ENCODE results near the gene HSDL1.

Gene HSDL1

DNA sequence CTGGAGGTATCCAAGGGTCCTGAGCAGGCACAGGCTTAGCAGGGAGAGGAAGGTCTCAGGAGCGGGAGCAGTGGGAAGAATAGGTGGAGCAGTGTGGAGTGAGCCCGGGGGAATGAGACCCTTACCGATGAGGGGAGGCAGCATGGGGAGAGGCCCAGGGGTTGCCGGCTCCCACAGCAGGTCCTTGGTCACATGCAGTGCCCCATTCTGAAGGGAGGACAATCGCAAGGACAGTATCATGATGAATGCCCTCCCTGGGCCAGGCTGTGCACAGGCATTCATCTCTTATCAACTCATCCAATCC, 38.5 kb upstream of the HSDL1 start:
- Histone ChIP-seq H4K20me1 (ENCODE audit: insufficient read depth, low read length) (no peaks in the 10 kb centered on the region), H3K9ac (ENCODE audit: low read length) (no peak overlapping the region), H3K4me2 (ENCODE audit: low read length) (no peak overlapping the region), H3K79me2 (ENCODE audit: low read length) (peaks cover 24% of the 10 kb centered on the region), H3K4me3 (ENCODE audit: low read length) (no peak overlapping the region), H3K36me3 (replicated peaks; ENCODE audit: low read depth, low read length) (peaks cover 16% of the 10 kb centered on the region), H3K9me3 (ENCODE audit: insufficient read depth, low read length) (no peaks in the 10 kb centered on the region), H3K27ac (ENCODE audit: low read length) (no peak overlapping the region), H3K27me3 (ENCODE audit: low read depth, low read length) (no peaks in the 10 kb centered on the region), H3K4me1 (ENCODE audit: low read length) (peaks cover 8% of the 10 kb centered on the region), H2AFZ (ENCODE audit: low read depth, low read length) (no peak overlapping the region)
- TF ChIP-seq, protein P1, sequence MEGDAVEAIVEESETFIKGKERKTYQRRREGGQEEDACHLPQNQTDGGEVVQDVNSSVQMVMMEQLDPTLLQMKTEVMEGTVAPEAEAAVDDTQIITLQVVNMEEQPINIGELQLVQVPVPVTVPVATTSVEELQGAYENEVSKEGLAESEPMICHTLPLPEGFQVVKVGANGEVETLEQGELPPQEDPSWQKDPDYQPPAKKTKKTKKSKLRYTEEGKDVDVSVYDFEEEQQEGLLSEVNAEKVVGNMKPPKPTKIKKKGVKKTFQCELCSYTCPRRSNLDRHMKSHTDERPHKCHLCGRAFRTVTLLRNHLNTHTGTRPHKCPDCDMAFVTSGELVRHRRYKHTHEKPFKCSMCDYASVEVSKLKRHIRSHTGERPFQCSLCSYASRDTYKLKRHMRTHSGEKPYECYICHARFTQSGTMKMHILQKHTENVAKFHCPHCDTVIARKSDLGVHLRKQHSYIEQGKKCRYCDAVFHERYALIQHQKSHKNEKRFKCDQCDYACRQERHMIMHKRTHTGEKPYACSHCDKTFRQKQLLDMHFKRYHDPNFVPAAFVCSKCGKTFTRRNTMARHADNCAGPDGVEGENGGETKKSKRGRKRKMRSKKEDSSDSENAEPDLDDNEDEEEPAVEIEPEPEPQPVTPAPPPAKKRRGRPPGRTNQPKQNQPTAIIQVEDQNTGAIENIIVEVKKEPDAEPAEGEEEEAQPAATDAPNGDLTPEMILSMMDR (IDR thresholded peaks at IDR 0.05; ENCODE audit: low read depth, low read length) = no peak
- no peak for TF ChIP-seq EZH2phosphoT487 (IDR thresholded peaks at IDR 0.05; ENCODE audit: low read depth)

DNA sequence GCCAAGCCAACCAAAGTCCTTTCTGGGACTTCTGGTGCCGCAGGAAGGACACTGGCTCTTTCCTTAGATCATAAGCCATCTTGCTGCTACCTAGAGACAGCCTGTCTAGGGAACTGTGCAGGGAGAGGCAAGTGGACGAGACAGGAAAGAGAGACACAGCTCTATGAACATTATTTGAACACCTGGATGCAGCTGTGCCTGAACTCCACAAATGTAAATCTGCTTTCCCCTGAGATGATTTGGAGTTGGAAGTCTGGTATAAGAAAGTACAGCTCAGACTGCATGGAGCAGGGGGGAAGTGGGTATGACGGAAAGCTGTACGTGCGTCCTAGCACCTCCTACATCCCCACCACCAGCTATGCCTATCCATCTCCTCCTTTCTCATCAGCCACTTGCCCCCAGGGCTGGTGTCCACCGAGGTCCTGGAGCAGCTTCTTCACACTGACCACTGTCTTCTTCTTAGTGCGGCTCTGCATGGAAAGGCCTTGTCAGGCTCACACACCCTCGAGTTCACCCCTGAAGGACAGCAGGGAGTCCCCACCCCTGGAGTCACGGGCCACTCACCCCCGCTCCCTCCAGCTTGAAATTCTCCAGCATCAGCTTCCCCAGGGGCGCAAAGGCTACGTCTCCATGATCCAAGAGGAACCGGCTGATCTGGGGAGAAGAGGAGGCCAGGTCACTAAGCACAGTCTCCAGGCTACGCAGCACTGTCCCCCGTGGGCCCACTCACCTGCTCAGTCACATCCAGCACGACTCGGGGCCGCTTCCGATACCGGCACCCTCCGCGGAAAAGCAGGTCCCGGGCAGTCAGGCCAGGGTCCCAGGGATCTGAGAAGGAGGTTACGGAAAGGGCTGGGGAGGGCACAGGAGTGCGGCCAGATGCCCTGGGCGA, 37.9 kb upstream of the HSDL1 start:
- H3K4me1 ChIP-seq (ENCODE audit: low read length) = peaks cover 8% of the 10 kb centered on the region
- no peaks in the 10 kb centered on the region for H4K20me1 ChIP-seq (ENCODE audit: insufficient read depth, low read length)
- H3K27me3 ChIP-seq (ENCODE audit: low read depth, low read length) = no peaks in the 10 kb centered on the region
- no peak overlapping the region for H3K4me2 ChIP-seq (ENCODE audit: low read length)
- H3K27ac ChIP-seq (ENCODE audit: low read length) = no peak overlapping the region
- no peaks in the 10 kb centered on the region for H3K9me3 ChIP-seq (ENCODE audit: insufficient read depth, low read length)
- no peak overlapping the region for H3K9ac ChIP-seq (ENCODE audit: low read length)
- peaks cover 16% of the 10 kb centered on the region for H3K36me3 ChIP-seq (replicated peaks; ENCODE audit: low read depth, low read length)
- no peak overlapping the region for H3K4me3 ChIP-seq (ENCODE audit: low read length)
- no peak overlapping the region for H2AFZ ChIP-seq (ENCODE audit: low read depth, low read length)
- TF ChIP-seq EZH2phosphoT487 (IDR thresholded peaks at IDR 0.05; ENCODE audit: low read depth) = no peak
- TF ChIP-seq, protein P1 (IDR thresholded peaks at IDR 0.05; ENCODE audit: low read depth, low read length) = no peak
- peaks cover 24% of the 10 kb centered on the region for H3K79me2 ChIP-seq (ENCODE audit: low read length)

DNA sequence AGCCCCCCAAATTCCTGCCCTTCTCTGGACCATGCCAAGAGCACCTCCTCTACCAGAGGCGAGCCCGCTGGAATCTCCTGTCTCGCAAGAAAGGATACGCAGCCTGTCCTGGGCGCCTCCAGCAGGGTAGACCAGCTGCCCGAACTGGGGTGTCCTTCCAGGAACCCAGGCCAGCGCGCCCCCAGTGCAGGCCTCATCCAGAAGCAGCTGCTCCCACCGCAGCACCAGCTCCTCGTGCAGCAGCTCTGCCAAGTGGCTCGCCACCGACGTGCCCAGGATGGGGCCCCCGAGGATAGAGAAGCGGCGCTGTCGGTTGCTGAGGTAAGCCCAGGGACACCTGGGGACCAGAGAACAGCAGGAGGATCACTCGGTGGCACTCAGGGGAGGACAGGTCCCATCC, 37.1 kb upstream of the HSDL1 start:
- TF ChIP-seq, protein P1 (IDR thresholded peaks at IDR 0.05; ENCODE audit: low read depth, low read length) = no peak
- no peak for TF ChIP-seq EZH2phosphoT487 (IDR thresholded peaks at IDR 0.05; ENCODE audit: low read depth)
- Histone ChIP-seq H4K20me1 (ENCODE audit: insufficient read depth, low read length) (no peaks in the 10 kb centered on the region), H3K27ac (ENCODE audit: low read length) (no peak overlapping the region), H3K4me2 (ENCODE audit: low read length) (no peak overlapping the region), H3K4me3 (ENCODE audit: low read length) (no peak overlapping the region), H3K36me3 (replicated peaks; ENCODE audit: low read depth, low read length) (peaks cover 16% of the 10 kb centered on the region), H3K4me1 (ENCODE audit: low read length) (peaks cover 6% of the 10 kb centered on the region), H3K9ac (ENCODE audit: low read length) (no peak overlapping the region), H3K27me3 (ENCODE audit: low read depth, low read length) (no peaks in the 10 kb centered on the region), H2AFZ (ENCODE audit: low read depth, low read length) (no peak overlapping the region), H3K9me3 (ENCODE audit: insufficient read depth, low read length) (no peaks in the 10 kb centered on the region), H3K79me2 (ENCODE audit: low read length) (peaks cover 24% of the 10 kb centered on the region)

DNA sequence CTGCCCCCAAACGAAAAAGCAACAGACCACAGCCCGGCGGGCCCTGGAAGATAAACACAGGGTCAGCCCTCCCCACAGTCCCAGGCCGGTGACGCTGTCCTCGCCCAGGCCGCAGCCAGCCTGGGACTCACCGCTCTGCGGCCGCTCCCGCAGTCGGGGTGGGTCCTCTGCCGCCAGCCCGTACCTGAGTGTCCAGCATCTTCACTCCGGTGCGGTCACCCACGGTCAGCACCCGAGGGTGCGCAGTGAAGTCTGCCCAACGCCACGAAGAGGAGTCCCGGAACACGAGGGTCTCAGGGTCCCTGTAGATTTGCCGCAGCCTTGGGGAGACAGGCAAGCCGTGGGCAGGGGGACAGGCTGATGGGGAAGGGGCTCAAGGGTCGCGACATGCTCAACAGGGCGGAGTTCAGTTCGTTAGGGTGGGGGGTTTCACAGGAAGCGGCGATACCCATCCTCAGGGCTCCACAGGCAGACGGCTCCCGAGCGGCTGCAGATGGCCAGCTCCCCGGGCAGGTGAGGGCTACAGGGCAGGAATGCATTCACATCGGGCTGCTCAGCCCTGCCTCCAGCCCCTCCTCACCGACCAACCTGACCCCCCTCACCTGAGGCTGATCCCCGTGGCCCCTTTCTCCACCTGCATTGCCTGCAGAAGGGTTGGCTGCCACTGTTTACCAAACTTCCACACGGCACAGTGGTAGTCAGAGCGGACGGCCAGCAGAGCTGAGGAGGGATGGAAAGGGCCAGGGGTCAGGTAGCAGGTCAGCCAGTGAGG, 36.4 kb upstream of the HSDL1 start:
- H2AFZ ChIP-seq (ENCODE audit: low read depth, low read length) = no peak overlapping the region
- peaks cover 20% of the 10 kb centered on the region for H3K79me2 ChIP-seq (ENCODE audit: low read length)
- H3K4me2 ChIP-seq (ENCODE audit: low read length) = no peak overlapping the region
- H3K4me1 ChIP-seq (ENCODE audit: low read length) = peaks cover 5% of the 10 kb centered on the region
- no peaks in the 10 kb centered on the region for H3K27me3 ChIP-seq (ENCODE audit: low read depth, low read length)
- H3K9ac ChIP-seq (ENCODE audit: low read length) = no peak overlapping the region
- peaks cover 16% of the 10 kb centered on the region for H3K36me3 ChIP-seq (replicated peaks; ENCODE audit: low read depth, low read length)
- TF ChIP-seq, protein P1 (IDR thresholded peaks at IDR 0.05; ENCODE audit: low read depth, low read length) = no peak
- TF ChIP-seq EZH2phosphoT487 (IDR thresholded peaks at IDR 0.05; ENCODE audit: low read depth) = no peak
- no peaks in the 10 kb centered on the region for H4K20me1 ChIP-seq (ENCODE audit: insufficient read depth, low read length)
- no peaks in the 10 kb centered on the region for H3K9me3 ChIP-seq (ENCODE audit: insufficient read depth, low read length)
- no peak overlapping the region for H3K27ac ChIP-seq (ENCODE audit: low read length)
- H3K4me3 ChIP-seq (ENCODE audit: low read length) = no peak overlapping the region
